Endothelial cell of umbilical vein (primary cell): ENCODE measurements around the gene TMEM178B. TPM values are rescaled to one million over a fixed set of nuclear protein-coding genes. Genes with fewer than 3 reads are reported as not detected.

Source experiments
- BruUV-seq: library from RNA; stranded (reverse); fragments of 400-500 nt; replicated peaks from 2 replicates; lab custom pipeline; 2021; lab: Mats Ljungman, UMichigan
- CTCF ChIA-PET: fragments of 300-600, 350-600 bp; sonication (Branson Sonifier 250); formaldehyde crosslinking; loops from one replicate; lab custom pipeline; 2021; ENCODE audit warnings: antibody characterized with exemption, inconsistent platforms; lab: Charles Lee
- POLR2A ChIA-PET: fragments of 300-600, 350-600 bp; sonication (Branson Sonifier 250); formaldehyde crosslinking; loops from one replicate; lab custom pipeline; 2021; ENCODE audit warnings: antibody characterized with exemption, inconsistent platforms; lab: Charles Lee
- DNase-seq: peaks from one replicate; pipeline ENCODE4 v3.0.0-alpha.2; 2011; ENCODE audit warnings: low read depth, low spot score
- FAIRE-seq: peaks from 2 replicates; lab custom pipeline; 2011; peaks lifted over from hg19 to GRCh38; lab: Jason Lieb, UNC
- H2AFZ ChIP-seq: 2 replicates; pipeline ENCODE4 v1.6.0; 2012; ENCODE audit warnings: low read depth, low read length, control low read depth, inconsistent platforms
- H3K27ac ChIP-seq: 2 replicates; pipeline ENCODE4 v1.5.1; 2011; ENCODE audit warnings: low read depth, mild to moderate bottlenecking, control low read depth, low read length, moderate library complexity; ENCODE audit not compliant: insufficient read depth
- H3K27me3 ChIP-seq, 2 experiments: 2 replicates each; pipeline versions ENCODE4 v1.6.0 to v1.6.1; 2011; ENCODE audit warnings: low read length in 2 of 2, mixed read lengths in 1 of 2; ENCODE audit not compliant: control insufficient read depth in 2 of 2, insufficient read depth in 2 of 2
- H3K36me3 ChIP-seq, 2 experiments: 2 replicates in 1 of 2; 3 replicates in 1 of 2; pipeline ENCODE4 v1.5.1; 2011; ENCODE audit warnings: low read length in 2 of 2, mild to moderate bottlenecking in 1 of 2, moderate library complexity in 1 of 2; ENCODE audit not compliant: control insufficient read depth in 2 of 2, insufficient read depth in 2 of 2; ENCODE audit errors: extremely low read depth in 1 of 2
- H3K4me1 ChIP-seq: 3 replicates; pipeline ENCODE4 v1.5.1; 2011; ENCODE audit warnings: mild to moderate bottlenecking, low read length; ENCODE audit not compliant: control insufficient read depth, insufficient read depth; ENCODE audit errors: extremely low read depth
- H3K4me2 ChIP-seq: 2 replicates; pipeline ENCODE4 v1.6.1; 2011; ENCODE audit warnings: low read length, control low read depth, mixed read lengths; ENCODE audit not compliant: insufficient read depth
- H3K4me3 ChIP-seq, 3 experiments: fragments of 200-600 bp in 1 of 3; sonication (generic), shearing (Covaris generic) in 1 of 3; replicated peaks in 1 of 3; 2 replicates each; pipeline ENCODE4 v1.5.1; 2011 to 2016; ENCODE audit warnings: control low read depth in 3 of 3, low read length in 3 of 3, mild to moderate bottlenecking in 2 of 3, inconsistent platforms in 1 of 3, low read depth in 1 of 3, moderate library complexity in 1 of 3; ENCODE audit not compliant: insufficient read depth in 1 of 3
- H3K79me2 ChIP-seq: 2 replicates; pipeline ENCODE4 v1.6.0; 2012; ENCODE audit warnings: low read length, inconsistent platforms; ENCODE audit not compliant: control insufficient read depth, insufficient read depth
- H3K9ac ChIP-seq: replicated peaks from 2 replicates; pipeline ENCODE3; 2011; ENCODE audit warnings: low read length, control low read depth; ENCODE audit not compliant: insufficient read depth; ENCODE audit errors: extremely low read depth
- H3K9me1 ChIP-seq: replicated peaks from 3 replicates; pipeline ENCODE4 v1.6.0; 2011; ENCODE audit warnings: mild to moderate bottlenecking, low read length; ENCODE audit not compliant: control insufficient read depth, insufficient read depth; ENCODE audit errors: extremely low read depth
- H3K9me3 ChIP-seq: replicated peaks from 2 replicates; pipeline ENCODE4 v1.5.1; 2012; ENCODE audit warnings: low read length, inconsistent platforms; ENCODE audit not compliant: control insufficient read depth, insufficient read depth
- H4K20me1 ChIP-seq: replicated peaks from 2 replicates; pipeline ENCODE3; 2011; ENCODE audit warnings: mild to moderate bottlenecking, low read length; ENCODE audit not compliant: control insufficient read depth, insufficient read depth; ENCODE audit errors: extremely low read depth
- EZH2 ChIP-seq: IDR thresholded peaks from 2 replicates; pipeline ENCODE4 v1.6.1; 2012; ENCODE audit warnings: borderline replicate concordance, low read depth, mild to moderate bottlenecking, moderate library complexity, low read length, inconsistent platforms; ENCODE audit not compliant: severe bottlenecking
- FOS ChIP-seq: IDR thresholded peaks from 2 replicates; pipeline ENCODE4 v1.6.1; 2011; ENCODE audit warnings: mild to moderate bottlenecking, low read length, moderate library complexity, borderline replicate concordance; ENCODE audit not compliant: insufficient read depth
- GATA2 ChIP-seq: IDR thresholded peaks from 2 replicates; pipeline ENCODE4 v1.7.0; 2011; ENCODE audit warnings: low read depth, mild to moderate bottlenecking, moderate library complexity, mixed read lengths, low read length; ENCODE audit not compliant: insufficient read length, insufficient read depth
- JUN ChIP-seq: IDR thresholded peaks from 2 replicates; pipeline ENCODE4 v1.6.1; 2011; ENCODE audit warnings: borderline replicate concordance, low read depth; ENCODE audit not compliant: insufficient read length, insufficient read depth
- MYC ChIP-seq: IDR thresholded peaks from one replicate; pipeline ENCODE4 v1.6.1; 2011; ENCODE audit warnings: mild to moderate bottlenecking, low read depth, low read length
- POLR2A ChIP-seq: IDR thresholded peaks from 2 replicates; pipeline ENCODE4 v1.6.1; 2012; ENCODE audit warnings: low read depth, mild to moderate bottlenecking, control low read depth, low read length
- POLR2AphosphoS5 ChIP-seq: IDR thresholded peaks from 2 replicates; pipeline ENCODE4 v1.6.1; 2012; ENCODE audit warnings: low read depth, mild to moderate bottlenecking, control low read depth, low read length, moderate library complexity; ENCODE audit not compliant: insufficient read depth
- dilution Hi-C: fragments of 300-500 bp; cut with MboI; formaldehyde crosslinking; loops from one replicate; pipeline ENCODE4 v1.15.0; 2019; ENCODE audit warnings: low sequenced_read_pairs; ENCODE audit not compliant: extremely low pct_ligation_motif_present
- intact Hi-C: fragments of 100-400 bp; cut with micrococcal nuclease; formaldehyde crosslinking; loops from one replicate; pipeline ENCODE4 v1.10.0; 2022
- polyA plus RNA-seq, 4 experiments: library from polyadenylated mRNA; depleted of rRNA in 3 of 4; stranded (reverse) in 3 of 4; unstranded in 1 of 4; fragments of >200 nt; gene quantifications; 2 replicates each; pipeline versions ENCODE4 v1.2.1 to v1.2.3, GENCODE V29; 2011 to 2012; ENCODE audit warnings: missing spikeins in 1 of 4
- total RNA-seq: library from RNA; stranded (reverse); gene quantifications from 2 replicates; pipeline ENCODE4 v1.2.3, GENCODE V29; 2021
- TF ChIP-seq, protein P1 (sequence below): IDR thresholded peaks from 2 replicates; pipeline ENCODE4 v1.6.1; 2011; ENCODE audit not compliant: insufficient read depth, insufficient read length
- TF ChIP-seq, protein P2 (sequence below), 2 donors: IDR thresholded peaks; 1 replicate in 1 of 2; 2 replicates in 1 of 2; pipeline ENCODE4 v1.5.1; 2011; ENCODE audit warnings: low read length in 2 of 2, mild to moderate bottlenecking in 2 of 2, moderate library complexity in 2 of 2, control low read depth in 1 of 2, inconsistent platforms in 1 of 2, low read depth in 1 of 2; ENCODE audit not compliant: insufficient read depth in 1 of 2; ENCODE audit errors: extremely low read depth in 1 of 2

TMEM178B gene
- total and polyA plus RNA-seq, 2 donors (not counting 3 experiments of a cell fraction or from before 2014, with no cell fraction given) = not detected

DNA sequence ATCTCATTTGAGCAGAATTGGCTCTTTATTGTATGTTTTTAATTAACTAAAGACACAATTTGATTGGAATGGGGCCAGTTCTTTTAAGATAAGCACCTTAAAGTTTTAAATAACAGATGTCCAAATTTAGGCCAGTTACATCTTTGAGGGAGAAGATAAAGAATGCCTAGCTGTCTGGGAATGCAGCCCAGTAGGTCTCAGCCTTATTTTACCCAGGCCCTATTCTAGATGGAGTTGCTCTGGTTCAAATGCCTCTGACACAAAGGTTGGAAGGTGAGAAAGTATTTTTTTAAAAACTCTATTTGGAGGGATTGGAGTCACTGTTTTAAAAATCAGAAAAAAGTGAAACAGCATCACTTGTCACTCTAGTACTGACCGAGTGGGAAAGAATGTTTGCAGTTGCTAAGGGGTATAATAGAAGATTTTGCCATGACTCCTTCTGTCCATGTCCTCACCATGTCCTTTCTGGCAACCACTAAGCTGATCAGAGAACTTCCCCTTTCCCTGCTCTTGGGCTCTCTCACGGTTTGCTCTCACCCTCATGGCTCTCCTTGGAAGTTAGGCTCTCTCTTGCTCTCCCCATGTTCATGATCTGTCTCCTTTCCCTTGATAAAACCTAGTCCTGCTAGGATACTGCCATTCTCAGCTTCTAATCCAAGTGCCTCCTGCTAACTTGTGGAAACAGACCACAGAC lies 239.1 kb downstream of the TMEM178B start:
- Histone ChIP-seq H3K9me1 (no peaks in the 10 kb centered on the region), H3K4me1 (no peaks in the 10 kb centered on the region), H4K20me1 (no peaks in the 10 kb centered on the region), H3K27me3 (no peaks in the 10 kb centered on the region), H3K27ac (no peak overlapping the region), H3K9me3 (no peaks in the 10 kb centered on the region), H3K79me2 (no peaks in the 10 kb centered on the region), H3K9ac (no peak overlapping the region), H3K36me3 (no peaks in the 10 kb centered on the region), H2AFZ (no peak overlapping the region), H3K4me2 (no peak overlapping the region), H3K4me3 (no peak overlapping the region)
- dilution Hi-C loops = no loop called here
- ChIA-PET POLR2A (no interaction called here), CTCF (no interaction called here)
- DNase-seq (no peak), FAIRE-seq (no peak)
- no peak for TF ChIP-seq JUN
- TF ChIP-seq EZH2 = no peak
- no peak for TF ChIP-seq FOS
- TF ChIP-seq, protein P1, sequence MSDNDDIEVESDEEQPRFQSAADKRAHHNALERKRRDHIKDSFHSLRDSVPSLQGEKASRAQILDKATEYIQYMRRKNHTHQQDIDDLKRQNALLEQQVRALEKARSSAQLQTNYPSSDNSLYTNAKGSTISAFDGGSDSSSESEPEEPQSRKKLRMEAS = no peak
- TF ChIP-seq, protein P2, sequence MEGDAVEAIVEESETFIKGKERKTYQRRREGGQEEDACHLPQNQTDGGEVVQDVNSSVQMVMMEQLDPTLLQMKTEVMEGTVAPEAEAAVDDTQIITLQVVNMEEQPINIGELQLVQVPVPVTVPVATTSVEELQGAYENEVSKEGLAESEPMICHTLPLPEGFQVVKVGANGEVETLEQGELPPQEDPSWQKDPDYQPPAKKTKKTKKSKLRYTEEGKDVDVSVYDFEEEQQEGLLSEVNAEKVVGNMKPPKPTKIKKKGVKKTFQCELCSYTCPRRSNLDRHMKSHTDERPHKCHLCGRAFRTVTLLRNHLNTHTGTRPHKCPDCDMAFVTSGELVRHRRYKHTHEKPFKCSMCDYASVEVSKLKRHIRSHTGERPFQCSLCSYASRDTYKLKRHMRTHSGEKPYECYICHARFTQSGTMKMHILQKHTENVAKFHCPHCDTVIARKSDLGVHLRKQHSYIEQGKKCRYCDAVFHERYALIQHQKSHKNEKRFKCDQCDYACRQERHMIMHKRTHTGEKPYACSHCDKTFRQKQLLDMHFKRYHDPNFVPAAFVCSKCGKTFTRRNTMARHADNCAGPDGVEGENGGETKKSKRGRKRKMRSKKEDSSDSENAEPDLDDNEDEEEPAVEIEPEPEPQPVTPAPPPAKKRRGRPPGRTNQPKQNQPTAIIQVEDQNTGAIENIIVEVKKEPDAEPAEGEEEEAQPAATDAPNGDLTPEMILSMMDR (IDR thresholded peaks at IDR 0.05; ENCODE audit: extremely low read depth in 1 of 2, insufficient read depth in 1 of 2, low read depth in 1 of 2, low read length in 2 of 2) = no peak
- no peak for TF ChIP-seq GATA2
- TF ChIP-seq POLR2A = no peak
- no peak for TF ChIP-seq POLR2AphosphoS5
- TF ChIP-seq MYC = no peak
- no TSS peak for BruUV-seq
- intact Hi-C loops = no loop called here
